ENCODE results near the gene CXCR4.

CXCR4 gene

GRCh38 chr2:136117909-136118818 is at the start of gene CXCR4:
Gene CXCR4 (minus strand): TSS chr2:136118149. CDS start chr2:136118060, 89 bp downstream.
- DNase-seq: peak; percentile 92

DNA sequence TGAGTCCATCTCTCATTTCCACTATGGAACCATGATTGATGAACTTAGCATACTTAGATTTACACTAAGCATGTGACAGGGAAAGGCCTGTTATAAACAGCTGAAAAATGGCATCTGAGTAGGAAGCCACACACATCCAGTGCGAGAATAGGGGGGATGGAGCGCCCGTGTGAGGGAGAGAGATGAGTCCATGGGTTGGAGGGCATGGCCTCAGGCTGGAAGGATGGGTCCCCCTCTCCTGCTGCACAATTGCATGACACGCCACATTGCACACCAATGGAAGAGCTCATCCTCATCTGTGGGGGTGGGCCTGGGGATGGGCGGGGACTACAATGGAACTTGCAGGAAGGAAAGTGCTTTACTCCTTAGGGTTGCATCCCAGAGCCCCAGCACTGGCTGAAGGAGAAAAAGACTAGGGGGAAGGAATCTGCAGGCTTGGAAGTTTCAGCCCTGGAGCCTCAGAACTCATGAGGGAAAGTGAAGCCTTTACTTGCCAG is 46.4 kb upstream of the CXCR4 start:
- peak; percentile 15 for DNase-seq

- DNase-seq: peak; percentile 10
These were observed 44.5 kb upstream of the CXCR4 start for GRCh38 chr2:136162438-136162837.

- no peak for DNase-seq
These were observed 38.5 kb upstream of the CXCR4 start for GRCh38 chr2:136156411-136156810.

GRCh38 chr2:136154384-136154783 is 36.4 kb upstream of the CXCR4 start:
- no peak for DNase-seq

DNA sequence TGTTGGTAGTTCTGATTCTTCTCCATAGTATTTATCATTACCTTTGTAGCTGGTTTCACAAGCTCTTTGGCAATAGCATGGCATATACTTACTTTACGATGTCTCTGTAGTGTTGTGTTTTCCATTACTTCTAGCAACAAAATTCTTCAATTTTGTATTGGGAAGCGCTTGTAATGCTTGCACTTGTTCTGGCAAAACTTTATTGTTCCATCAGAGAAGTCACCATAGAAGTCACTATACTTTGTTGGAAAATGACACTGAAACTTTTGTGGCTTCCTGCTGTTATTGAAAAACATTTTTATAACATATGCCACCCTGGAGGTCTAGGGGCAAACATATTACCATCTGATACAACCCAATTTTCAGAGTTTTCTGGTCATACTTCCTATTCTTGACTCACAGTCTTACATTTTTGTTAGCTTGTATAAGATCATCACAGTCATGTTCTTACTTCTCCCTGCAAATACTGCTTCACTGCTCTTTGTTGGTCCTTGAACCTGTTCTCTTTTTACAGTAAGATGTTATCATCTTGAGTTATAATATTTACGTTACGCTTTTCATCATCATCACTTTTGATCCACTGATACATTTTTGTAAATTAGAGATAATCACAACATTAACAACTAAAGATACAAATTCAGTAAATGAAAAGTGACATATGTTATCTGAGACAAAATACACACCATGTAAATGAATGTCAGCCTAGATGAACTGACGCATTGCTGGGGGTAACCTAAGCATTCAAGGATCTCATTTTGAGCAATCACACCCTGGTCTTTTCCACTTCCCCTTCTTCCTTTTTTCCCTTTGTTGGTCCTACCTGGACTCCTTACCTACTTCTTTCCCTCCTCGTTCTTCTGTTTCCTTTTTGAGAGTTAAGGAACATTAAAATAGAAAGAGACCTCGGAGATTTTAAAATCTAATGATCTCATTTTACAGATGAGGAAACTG is 33.3 kb upstream of the CXCR4 start:
- no peak for DNase-seq

DNA sequence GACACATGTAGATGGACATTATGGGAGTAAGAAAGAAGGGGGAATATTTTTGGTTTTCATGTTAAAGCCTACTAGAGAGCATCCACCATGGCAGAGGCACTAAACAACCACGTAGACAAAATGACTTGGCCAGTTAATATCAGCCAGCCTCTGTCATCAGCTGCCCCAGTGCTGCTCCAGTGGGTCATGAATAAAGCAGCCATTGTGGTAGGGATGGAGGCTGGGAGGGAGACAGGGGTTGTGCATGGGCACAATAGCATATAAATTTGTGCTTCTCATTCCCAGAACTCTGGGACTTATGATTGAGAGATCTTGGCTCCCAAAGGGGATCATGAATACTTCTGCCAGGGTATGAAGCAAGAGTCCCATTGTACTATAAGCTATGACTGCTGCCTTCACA is 31.1 kb upstream of the CXCR4 start:
- DNase-seq: no peak

DNA sequence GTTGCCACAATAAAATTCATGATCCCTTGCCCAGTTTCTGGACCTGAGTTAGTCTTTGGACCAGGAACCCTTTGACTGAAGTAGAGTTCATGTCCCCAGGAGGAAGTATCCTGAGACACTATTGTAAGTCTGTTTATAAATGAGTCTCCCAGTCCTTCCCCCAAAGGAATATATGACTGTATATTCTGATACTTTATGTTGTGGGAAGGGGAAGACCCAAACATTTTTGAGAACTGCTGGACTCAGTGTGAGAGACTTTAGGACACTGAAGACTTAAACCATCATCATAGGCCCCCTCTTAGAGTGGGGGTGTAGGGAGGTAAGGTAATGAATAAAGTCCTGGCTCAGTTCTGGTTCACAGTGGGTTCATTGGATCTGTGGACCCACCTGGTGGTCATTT is 28.6 kb upstream of the CXCR4 start:
- no peak for DNase-seq

DNA sequence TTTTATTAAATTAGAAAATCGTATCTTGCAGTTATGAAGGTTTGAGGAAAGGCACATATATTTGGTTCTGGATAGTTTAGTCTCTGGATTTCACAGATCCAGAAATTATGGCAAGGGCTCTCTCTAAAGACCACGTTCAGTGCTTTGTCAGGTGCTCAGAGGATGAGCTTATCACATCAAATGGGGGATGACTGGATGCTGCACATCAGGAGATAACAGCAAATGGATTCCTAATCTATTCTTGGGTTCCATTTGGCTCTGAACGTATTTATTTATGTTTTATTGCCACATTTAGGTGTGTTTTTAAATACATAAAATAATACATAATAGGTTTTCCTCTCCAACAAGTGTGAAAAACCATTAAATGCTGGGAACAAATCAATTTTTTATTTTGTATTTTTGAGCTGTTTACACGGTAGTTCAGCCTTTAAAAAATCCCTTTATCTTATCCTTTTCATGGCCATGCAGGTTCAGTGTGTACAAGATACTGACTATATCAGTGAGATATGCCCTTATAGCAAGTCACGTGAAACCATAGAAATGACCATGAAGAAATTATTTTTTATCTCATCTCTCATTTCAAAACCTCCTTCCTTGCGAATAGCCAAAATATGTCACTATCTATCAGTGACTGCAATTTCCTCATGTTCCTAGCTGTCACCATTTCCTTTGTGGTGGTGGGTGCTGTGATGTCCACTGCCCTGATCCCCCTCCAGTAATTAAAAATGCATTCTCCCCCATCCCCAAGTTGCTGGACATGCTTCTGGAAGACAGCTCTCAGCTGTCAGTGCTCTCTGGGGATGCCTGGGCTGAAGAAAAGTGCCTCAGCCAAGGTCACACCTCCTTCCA is 25.9 kb upstream of the CXCR4 start:
- DNase-seq: no peak

DNA sequence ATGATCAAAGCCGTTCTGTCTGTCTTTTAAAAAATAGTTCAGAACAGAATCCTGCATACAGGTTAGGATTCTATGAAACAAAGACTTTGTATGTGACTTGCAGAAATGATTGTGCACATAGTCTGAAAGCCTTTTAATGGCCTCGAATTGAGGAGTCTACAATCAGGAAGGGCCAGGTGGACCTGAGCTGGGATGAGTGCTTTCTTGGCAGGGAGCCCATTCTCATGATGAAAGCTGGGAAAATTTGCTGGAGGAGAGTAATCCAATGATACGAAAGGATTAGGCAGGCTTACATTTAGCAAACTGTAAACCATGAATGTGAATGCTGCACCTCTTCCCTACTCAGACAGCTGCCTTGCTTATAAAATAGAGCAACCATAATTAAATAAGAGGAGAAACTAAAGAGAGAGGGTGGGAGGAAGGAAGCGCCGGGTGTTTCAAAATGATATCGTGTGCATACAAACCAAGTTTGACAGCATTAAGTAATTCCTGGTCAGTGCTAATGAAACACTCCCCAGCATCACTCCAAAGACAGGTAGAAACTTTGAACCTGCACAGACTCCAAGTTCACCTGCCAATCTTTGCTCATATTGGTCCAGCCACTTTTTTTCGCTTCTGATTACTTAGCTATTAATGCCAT is 23.7 kb upstream of the CXCR4 start:
- peak; percentile 97 for DNase-seq

DNA sequence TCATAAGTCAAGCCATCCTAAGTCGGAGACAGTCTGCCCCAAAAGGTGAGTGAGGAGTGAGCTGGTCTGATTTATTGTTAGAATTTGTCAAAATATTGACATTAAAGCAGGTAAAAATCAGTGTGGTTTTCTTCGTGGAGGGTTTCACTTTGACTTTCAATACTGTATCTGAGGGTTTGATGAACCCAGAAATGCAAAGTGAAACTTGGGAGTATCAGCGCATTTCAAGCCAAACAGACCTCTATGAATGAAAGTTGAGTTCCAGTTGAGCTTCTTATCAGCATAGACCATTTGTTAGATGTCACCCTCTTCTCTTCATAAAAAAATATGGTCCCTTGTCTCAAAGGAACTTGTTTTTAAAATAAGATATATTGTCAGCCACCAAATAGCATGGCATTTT is 21.7 kb upstream of the CXCR4 start:
- DNase-seq: no peak

DNA sequence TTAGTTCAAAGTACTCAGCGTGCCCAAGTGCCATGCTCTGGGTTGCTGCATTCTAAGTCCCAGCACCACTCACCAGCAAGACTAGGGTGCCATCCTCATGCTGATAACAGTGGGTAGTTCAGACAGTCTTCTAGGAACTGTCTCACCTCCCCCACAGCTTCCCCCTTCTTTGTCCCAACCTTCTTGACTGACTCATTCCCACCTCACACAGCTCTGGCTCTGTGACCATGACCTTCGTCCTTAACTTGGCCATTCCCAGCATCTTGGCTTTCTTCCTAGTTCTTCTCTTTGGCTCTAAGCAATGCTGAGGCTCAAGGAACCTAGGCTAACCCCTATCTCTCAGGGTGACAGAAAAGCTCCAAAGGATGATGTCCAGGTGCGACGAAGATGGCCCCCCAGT is 20.0 kb upstream of the CXCR4 start:
- no peak for DNase-seq

GRCh38 chr2:136136931-136137330 is 19.0 kb upstream of the CXCR4 start:
- peak; percentile 92 for DNase-seq

- DNase-seq: peak; percentile 88
These were observed 18.3 kb upstream of the CXCR4 start for GRCh38 chr2:136135921-136136906.

GRCh38 chr2:136135462-136135861 is 17.5 kb upstream of the CXCR4 start:
- no peak for DNase-seq

GRCh38 chr2:136134126-136134525 is 16.2 kb upstream of the CXCR4 start:
- no peak for DNase-seq

- no peak for DNase-seq
These were observed 15.6 kb upstream of the CXCR4 start for GRCh38 chr2:136133586-136133985.

DNA sequence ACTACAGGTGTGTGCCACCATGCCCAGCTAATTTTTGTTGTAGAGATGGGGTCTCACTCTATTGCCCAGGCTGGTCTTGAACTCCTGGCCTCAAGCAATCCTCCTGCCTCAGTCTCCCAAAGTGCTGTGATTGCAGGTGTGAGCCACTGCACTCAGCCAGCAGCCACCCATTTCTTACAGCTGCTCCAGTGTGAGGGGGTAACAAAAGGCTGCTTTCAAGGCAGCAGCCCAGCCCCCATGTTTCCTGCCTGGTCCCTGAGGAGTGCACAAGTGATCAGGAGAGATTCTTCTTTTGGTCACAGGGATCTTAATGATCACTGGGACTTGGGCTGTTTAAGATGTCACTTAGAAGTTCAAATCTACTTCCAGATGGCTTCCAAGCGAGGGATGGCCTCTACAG is 15.2 kb upstream of the CXCR4 start:
- DNase-seq: no peak

DNA sequence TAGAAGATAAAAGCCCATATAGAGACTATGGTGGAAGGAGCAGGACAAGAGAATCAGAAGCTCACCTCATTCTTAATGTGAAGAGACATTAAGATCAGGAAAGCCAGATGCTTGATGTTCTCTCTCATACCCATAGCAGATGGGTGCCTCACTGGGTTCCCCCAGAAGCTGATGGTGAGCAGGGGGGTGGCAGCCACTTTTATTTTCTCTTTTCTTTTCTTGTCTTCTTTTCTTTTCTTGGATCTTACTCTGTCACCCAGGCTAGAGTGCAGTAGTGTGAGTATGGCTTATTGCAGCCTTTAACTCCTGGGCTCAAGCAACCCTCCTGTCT is 14.8 kb upstream of the CXCR4 start:
- DNase-seq: no peak

GRCh38 chr2:136131961-136132824 is 14.2 kb upstream of the CXCR4 start:
- DNase-seq: peak; percentile 61

Data from NCI-H69 (cell line).